Endodermal cell (in vitro differentiated cells): ENCODE results near the gene ATP10D. TPM values are rescaled to one million over a fixed set of nuclear protein-coding genes. Genes with fewer than 3 reads are reported as not detected.
A peak's percentile ranks its signal among the peaks of the same experiment; 100 is the strongest.
"Not testable (repeated sequence)": the region's sequence is repeated elsewhere in the genome, so short reads cannot be mapped to it uniquely, and the experiment has no call there.

ENCODE experiments used
- DNase-seq: peaks from one replicate; pipeline ENCODE4 v3.0.0-alpha.2; 2017
- H3K27ac ChIP-seq: 2 replicates; pipeline ENCODE4 v1.5.1; 2013; ENCODE audit warnings: mild to moderate bottlenecking, low read depth, low read length, moderate library complexity
- H3K27me3 ChIP-seq: 2 replicates; pipeline ENCODE4 v1.6.1; 2013; ENCODE audit warnings: mild to moderate bottlenecking, low read length, moderate library complexity; ENCODE audit not compliant: insufficient read depth, control insufficient read depth, poor library complexity, severe bottlenecking
- H3K36me3 ChIP-seq: 2 replicates; pipeline ENCODE4 v1.7.0; 2013; ENCODE audit warnings: mild to moderate bottlenecking, low read length, moderate library complexity; ENCODE audit not compliant: control insufficient read depth, insufficient read depth
- H3K4me1 ChIP-seq: one replicate; pipeline ENCODE4 v1.7.0; 2013; ENCODE audit warnings: low read length; ENCODE audit not compliant: control insufficient read depth, insufficient read depth
- H3K4me3 ChIP-seq: 2 replicates; pipeline ENCODE4 v1.5.1; 2013; ENCODE audit warnings: mild to moderate bottlenecking, low read length, moderate library complexity
- H3K9ac ChIP-seq: 2 replicates; pipeline ENCODE4 v1.6.1; 2013; ENCODE audit warnings: mild to moderate bottlenecking, low read length, moderate library complexity; ENCODE audit not compliant: poor library complexity, severe bottlenecking; ENCODE audit errors: extremely low read depth
- H3K9me3 ChIP-seq: 2 replicates; pipeline ENCODE4 v1.6.1; 2013; ENCODE audit warnings: mild to moderate bottlenecking, low read length, moderate library complexity; ENCODE audit not compliant: control insufficient read depth
- H3K27ac Mint-ChIP-seq: 2 replicates; pipeline ENCODE4 v1.8.0; 2020; ENCODE audit warnings: mixed read lengths
- H3K27me3 Mint-ChIP-seq: 2 replicates; pipeline ENCODE4 v1.8.0; 2021; ENCODE audit warnings: mild to moderate bottlenecking, mixed read lengths; ENCODE audit not compliant: insufficient read depth
- H3K36me3 Mint-ChIP-seq: 2 replicates; pipeline ENCODE4 v1.8.0; 2020; ENCODE audit warnings: low read depth, mixed read lengths
- H3K4me1 Mint-ChIP-seq: 2 replicates; pipeline ENCODE4 v1.8.0; 2020; ENCODE audit warnings: mixed read lengths
- H3K4me3 Mint-ChIP-seq: 2 replicates; pipeline ENCODE4 v1.8.0; 2020; ENCODE audit warnings: mild to moderate bottlenecking, moderate library complexity, mixed read lengths
- H3K9me3 Mint-ChIP-seq: 2 replicates; pipeline ENCODE4 v1.8.0; 2020; ENCODE audit warnings: mild to moderate bottlenecking, mixed read lengths
- CTCF ChIP-seq: fragments of 200-600 bp; sonication (generic); conservative IDR thresholded peaks from 2 replicates; pipeline ENCODE4 v1.5.0; 2021; ENCODE audit warnings: antibody characterized with exemption, mild to moderate bottlenecking
- WGBS, 2 experiments: methylation state at CpG; one replicate each; pipeline versions ENCODE4 v1.1.5 to v1.1.7; 2013; ENCODE audit warnings: missing lambda C conversion rate in 2 of 2, mixed read lengths in 1 of 2; ENCODE audit not compliant: insufficient coverage in 1 of 2, insufficient read length in 1 of 2; 5-methylcytosine and 5-hydroxymethylcytosine counted together
- total RNA-seq, 2 donors: library from RNA; stranded (reverse); fragmentation: NEBNext Ultra II Directional in 1 of 2; extraction: Animal tissue kit (Norgen Biotek cat#: 25700) in 1 of 2; gene quantifications; 2 replicates in 1 of 2; 3 replicates in 1 of 2; pipeline ENCODE4 v1.2.1, GENCODE V29; 2021

Gene ATP10D
- total RNA-seq, 2 donors from 2014 or later: 0.27 to 1.1 TPM

GRCh38 chr4:47525154-47525819, 40.2 kb downstream of the ATP10D start:
- DNase-seq: no peak
- H3K4me1 ChIP-seq: no peaks in the 10 kb centered on the region
- no peak overlapping the region for H3K9ac ChIP-seq

GRCh38 chr4:47526281-47526680, 41.2 kb downstream of the ATP10D start:
- no peaks in the 10 kb centered on the region for H3K36me3 ChIP-seq
- Mint-ChIP-seq H3K4me1 (peaks cover 5% of the 10 kb centered on the region), H3K4me3 (no peak overlapping the region), H3K27ac (no peak overlapping the region), H3K9me3 (peaks cover 2% of the 10 kb centered on the region), H3K27me3 (no peaks in the 10 kb centered on the region), H3K36me3 (peaks cover 2% of the 10 kb centered on the region)
- H3K4me3 ChIP-seq: no peak overlapping the region
- no peak for TF ChIP-seq CTCF
- no peak overlapping the region for H3K9ac ChIP-seq
- no peak for DNase-seq
- no peaks in the 10 kb centered on the region for H3K27me3 ChIP-seq
- peaks cover 11% of the 10 kb centered on the region for H3K9me3 ChIP-seq
- H3K27ac ChIP-seq: no peak overlapping the region
- no peaks in the 10 kb centered on the region for H3K4me1 ChIP-seq

More at GRCh38 chr4:47525154-47525819, 40.2 kb downstream of the ATP10D start:
- H3K9me3 Mint-ChIP-seq: peaks cover 2% of the 10 kb centered on the region
- H3K27ac Mint-ChIP-seq: no peak overlapping the region
- no peak overlapping the region for H3K4me3 ChIP-seq
- H3K27me3 Mint-ChIP-seq: no peaks in the 10 kb centered on the region
- no peaks in the 10 kb centered on the region for H3K4me1 Mint-ChIP-seq
- 83 to 100% methylated on average over 1 to 4 of the region's 5 CpGs for WGBS, 2 experiments
- H3K9me3 ChIP-seq: peaks cover 11% of the 10 kb centered on the region
- H3K36me3 ChIP-seq: no peaks in the 10 kb centered on the region
- peaks cover 2% of the 10 kb centered on the region for H3K36me3 Mint-ChIP-seq
- no peak overlapping the region for H3K27ac ChIP-seq
- H3K4me3 Mint-ChIP-seq: no peak overlapping the region
- TF ChIP-seq CTCF: no peak
- no peaks in the 10 kb centered on the region for H3K27me3 ChIP-seq

GRCh38 chr4:47528646-47529045, 43.6 kb downstream of the ATP10D start:
- not testable (repeated sequence) for H3K27ac ChIP-seq, H3K4me1 Mint-ChIP-seq
- 90% methylated on average over 3 of the region's 3 CpGs; no CpG with 5 or more reads in 1 of the 2 experiments for WGBS, 2 experiments

DNA sequence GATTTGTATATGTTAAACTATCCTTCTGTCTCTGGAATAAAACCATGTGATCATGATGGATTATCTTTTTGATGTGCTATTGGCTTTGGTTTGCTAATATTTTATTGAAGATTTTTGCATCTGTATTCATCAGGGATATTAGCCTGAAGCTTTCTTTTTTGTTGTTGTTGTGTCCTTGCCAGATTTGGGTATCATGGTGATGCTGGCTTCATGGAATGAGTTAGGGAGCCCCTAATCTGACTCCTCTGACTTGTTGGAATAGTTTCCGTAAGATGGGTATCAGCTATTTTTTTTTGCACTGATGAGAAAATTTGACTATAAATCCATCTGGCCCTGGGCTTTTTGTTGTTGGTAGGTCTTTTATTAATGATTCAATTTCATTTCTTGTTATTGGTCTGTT, 45.7 kb downstream of the ATP10D start:
- Histone ChIP-seq H3K27me3 (no peaks in the 10 kb centered on the region), H3K9ac (no peak overlapping the region), H3K27ac (no peak overlapping the region), H3K4me1 (no peaks in the 10 kb centered on the region), H3K36me3 (no peaks in the 10 kb centered on the region), H3K9me3 (peaks cover 11% of the 10 kb centered on the region), H3K4me3 (peak overlapping the region; percentile 26)
- peaks cover 2% of the 10 kb centered on the region for H3K9me3 Mint-ChIP-seq
- H3K4me3 Mint-ChIP-seq: no peak overlapping the region
- no peaks in the 10 kb centered on the region for H3K27me3 Mint-ChIP-seq
- H3K4me1 Mint-ChIP-seq: peaks cover 7% of the 10 kb centered on the region
- H3K36me3 Mint-ChIP-seq: peaks cover 2% of the 10 kb centered on the region
- TF ChIP-seq CTCF: no peak
- DNase-seq: no peak
- WGBS, 2 experiments: 90% methylated on average over 1 of the region's 1 CpG; no CpG with 5 or more reads in 1 of the 2 experiments
- peak overlapping the region; percentile 26 for H3K27ac Mint-ChIP-seq

More at GRCh38 chr4:47528646-47529045, 43.6 kb downstream of the ATP10D start:
- not testable (repeated sequence) for H3K27ac Mint-ChIP-seq, H3K9me3 Mint-ChIP-seq, H3K27me3 Mint-ChIP-seq, H3K36me3 Mint-ChIP-seq, H3K4me3 ChIP-seq, H3K4me1 ChIP-seq, DNase-seq, H3K9ac ChIP-seq, H3K36me3 ChIP-seq, H3K4me3 Mint-ChIP-seq, H3K27me3 ChIP-seq
- H3K9me3 ChIP-seq: peaks cover 11% of the 10 kb centered on the region
